ENCODE results near the gene TRIM31. TPM values are rescaled to one million over a fixed set of nuclear protein-coding genes. Genes with fewer than 3 reads are reported as not detected.
"Not testable (repeated sequence)": the region's sequence is repeated elsewhere in the genome, so short reads cannot be mapped to it uniquely, and the experiment has no call there.

The TRIM31 gene
- total and polyA plus RNA-seq, 10 of the 15 experiments (the other 5 are each of a cell fraction or from before 2014, with no cell fraction given), result 0.09 to 20.5 (median 0.31) TPM; not detected in 3

- ChIA-PET CTCF (interaction anchor here (0.8 to 7.3 kb wide), 5 partner anchors 10 to 49 kb away, joined by 3 to 193 read pairs (median 19); partner anchors contain the start of gene TRIM31), RAD21 (ENCODE audit: unreplicated experiment) (interaction anchor here (0.8 to 1.6 kb wide), 4 partner anchors 9 to 18 kb away, joined by 3 to 5 read pairs (median 5); partner anchors contain the start of gene TRIM31), POLR2A (interaction anchor here (1.2 to 7.2 kb wide), 2 partner anchors 9 to 17 kb away, joined by 3 to 54 read pairs; partner anchors contain the start of gene TRIM31), SMC1A (ENCODE audit: uncharacterized antibody, unreplicated experiment) (interaction anchor here (2.3 to 18.7 kb wide), 2 partner anchors 10 to 13 kb away, joined by 11 to 647 read pairs; partner anchors contain the start of gene TRIM31)
- Histone ChIP-seq H2AFZ (ENCODE audit: control insufficient read depth, low read depth, low read length) (no peak overlapping the region), H4K20me1 (ENCODE audit: control insufficient read depth, insufficient read depth) (no peaks in the 10 kb centered on the region), H3K27me3 (replicated peaks in 1 of 2; ENCODE audit: control insufficient read depth in 2 of 2, insufficient read depth in 2 of 2, low read length in 1 of 2) (no peaks in the 10 kb centered on the region), H3K27ac (ENCODE audit: control insufficient read depth, insufficient read depth) (no peak overlapping the region), H3K9me3 (replicated peaks; ENCODE audit: control insufficient read depth, insufficient read depth, low read length) (no peaks in the 10 kb centered on the region), H3K4me1 (ENCODE audit: control insufficient read depth, insufficient read depth, low read length) (no peaks in the 10 kb centered on the region), H3K4me2 (ENCODE audit: control insufficient read depth, insufficient read depth) (no peak overlapping the region), H3K4me3 (no peak overlapping the region), H3K9ac (ENCODE audit: control insufficient read depth, insufficient read depth, low read length) (no peak overlapping the region), H3K36me3 (ENCODE audit: control insufficient read depth in 2 of 2, insufficient read depth in 2 of 2, low read length in 1 of 2) (no peaks in the 10 kb centered on the region), H3K79me2 (ENCODE audit: control insufficient read depth, insufficient read depth, low read length) (no peaks in the 10 kb centered on the region)
- 36% methylated on average over 10 of the region's 10 CpGs for WGBS (ENCODE audit: insufficient coverage, insufficient replicate concordance, low lambda C conversion rate, missing lambda C conversion rate)
- in situ Hi-C loops (cut with MboI), result no loop called here
- intact Hi-C loops (cut with micrococcal nuclease; ENCODE audit: unreplicated experiment), result no loop called here
- TF ChIP-seq ZNF207 (IDR thresholded peaks at IDR 0.05; ENCODE audit: borderline replicate concordance) (no peak), SIN3A (IDR thresholded peaks at IDR 0.05; ENCODE audit: low read depth, low read length) (no peak), WRNIP1 (IDR thresholded peaks at IDR 0.05; ENCODE audit: borderline replicate concordance, low read depth, low read length) (no peak), IKZF2 (IDR thresholded peaks at IDR 0.05) (no peak), MYB (IDR thresholded peaks at IDR 0.05; ENCODE audit: borderline replicate concordance, low read depth, low read length) (no peak), MYC (IDR thresholded peaks at IDR 0.05; ENCODE audit: insufficient read depth, insufficient read length, insufficient replicate concordance, low read length, severe bottlenecking) (no peak), CHD1 (IDR thresholded peaks at IDR 0.05; ENCODE audit: low read depth, low read length) (no peak)
- DNase-seq (ENCODE audit: low read depth, low spot score), result no peak
- no peak for FAIRE-seq
- ATAC-seq, result no peak
- BruUV-seq (replicated peaks), result no TSS peak
Measured at GRCh38 chr6:30121446-30122366, 8.8 kb upstream of the TRIM31 start.

- H3K27me3 ChIP-seq (replicated peaks in 1 of 2; ENCODE audit: control insufficient read depth in 2 of 2, insufficient read depth in 2 of 2, low read length in 1 of 2); H3K27ac ChIP-seq (ENCODE audit: control insufficient read depth, insufficient read depth); BruUV-seq (replicated peaks); H3K79me2 ChIP-seq (ENCODE audit: control insufficient read depth, insufficient read depth, low read length); DNase-seq (ENCODE audit: low read depth, low spot score); H3K9ac ChIP-seq (ENCODE audit: control insufficient read depth, insufficient read depth, low read length); H3K36me3 ChIP-seq (ENCODE audit: control insufficient read depth in 2 of 2, insufficient read depth in 2 of 2, low read length in 1 of 2); FAIRE-seq; in situ Hi-C loops (cut with MboI); H4K20me1 ChIP-seq (ENCODE audit: control insufficient read depth, insufficient read depth); H3K4me1 ChIP-seq (ENCODE audit: control insufficient read depth, insufficient read depth, low read length); ATAC-seq; H3K4me2 ChIP-seq (ENCODE audit: control insufficient read depth, insufficient read depth); H3K9me3 ChIP-seq (replicated peaks; ENCODE audit: control insufficient read depth, insufficient read depth, low read length); H2AFZ ChIP-seq (ENCODE audit: control insufficient read depth, low read depth, low read length); intact Hi-C loops (cut with micrococcal nuclease; ENCODE audit: unreplicated experiment); H3K4me3 ChIP-seq: not testable (repeated sequence)
- ChIA-PET RAD21 (ENCODE audit: unreplicated experiment) (interaction anchor here (1.0 to 1.9 kb wide), 3 partner anchors 11 to 17 kb away, joined by 3 to 6 read pairs (median 3); no protein-coding TSS in a partner anchor), SMC1A (ENCODE audit: uncharacterized antibody, unreplicated experiment) (interaction anchor here (0.7 to 2.1 kb wide), 4 partner anchors 11 to 15 kb away, joined by 4 to 14 read pairs (median 4); no protein-coding TSS in a partner anchor), POLR2A (interaction anchor here (0.6 kb wide), 1 partner anchor 67 kb away, joined by 3 read pairs; no protein-coding TSS in a partner anchor), CTCF (interaction anchor here (1.0 to 2.0 kb wide), 3 partner anchors 9 to 15 kb away, joined by 3 to 16 read pairs (median 7); no protein-coding TSS in a partner anchor)
- WGBS (ENCODE audit: insufficient coverage, insufficient replicate concordance, low lambda C conversion rate, missing lambda C conversion rate), result 50% methylated on average over 5 of the region's 5 CpGs
Measured at GRCh38 chr6:30118691-30119090, 5.8 kb upstream of the TRIM31 start.

All from GM12878 (cell line).